Posterior cingulate gyrus (tissue), 11 donors: ENCODE measurements around the gene FKBP4.
A peak's percentile ranks its signal among the peaks of the same experiment; 100 is the strongest.

ENCODE experiments used
- DNase-seq, 10 donors: peaks; one replicate each; pipeline versions ENCODE4 v3.0.0 to v3.0.0-alpha.2; 2020 to 2021; ENCODE audit warnings: mixed read lengths in 3 of 10
- intact Hi-C: fragments of 100-400 bp; cut with DNase I; formaldehyde crosslinking; loops from one replicate; pipeline ENCODE4 v1.15.1; 2023

The FKBP4 gene

DNA sequence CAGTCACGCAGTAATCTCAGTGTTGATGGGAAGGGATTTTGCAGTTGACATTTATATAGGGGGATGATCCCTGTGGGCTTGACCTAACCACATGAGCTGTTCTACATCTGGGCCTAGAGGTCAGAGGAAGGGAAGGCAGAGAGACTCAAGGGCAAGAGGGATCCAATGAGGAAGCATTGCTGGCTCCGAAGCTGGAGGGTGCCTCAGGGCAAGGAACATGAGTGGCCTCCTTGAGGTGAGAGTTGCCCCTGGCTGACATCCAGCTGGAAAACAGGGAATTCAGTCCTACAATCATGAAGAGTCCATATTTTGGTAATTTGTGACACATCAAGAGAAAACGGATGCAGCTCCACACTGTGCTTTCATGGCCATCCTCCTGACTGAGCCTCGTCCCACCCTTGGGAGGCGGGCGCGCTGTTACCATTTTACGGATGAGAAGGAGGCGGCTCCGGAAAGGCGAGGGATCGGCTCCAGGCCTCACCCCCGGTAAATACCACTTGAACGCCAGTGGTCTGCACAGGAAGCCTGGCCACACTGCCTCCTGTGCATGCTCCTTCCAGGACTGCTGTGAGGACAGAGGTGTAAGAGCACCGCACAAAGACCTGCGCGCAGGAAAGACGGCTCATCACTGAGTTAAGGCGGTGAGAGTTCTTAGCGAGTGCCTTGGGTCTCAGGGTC, 18.5 kb upstream of the FKBP4 start:
- intact Hi-C loops: no loop called here

DNA sequence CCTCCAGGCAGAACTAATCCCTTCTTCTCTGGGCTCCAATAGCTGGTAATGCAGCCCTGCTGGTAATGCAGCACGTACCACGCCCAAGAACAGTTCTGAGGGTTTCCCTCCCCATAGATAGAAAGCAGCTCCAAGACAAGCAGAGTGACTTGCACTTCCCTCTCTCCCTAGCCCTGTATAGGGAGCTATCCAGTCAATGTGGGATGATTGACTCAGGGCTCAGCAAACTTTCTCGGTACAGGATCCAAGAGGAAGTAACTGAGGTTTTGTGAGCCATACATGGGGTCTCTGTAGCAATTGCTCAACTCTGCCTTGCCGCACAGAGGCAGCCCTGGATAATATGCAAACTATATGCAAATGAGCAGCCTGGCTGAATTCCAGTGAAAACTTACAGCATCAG, 15.5 kb upstream of the FKBP4 start:
- intact Hi-C loops: no loop called here
- DNase-seq: no peak

More for the DNA sequence above, 18.5 kb upstream of the FKBP4 start:
- peak in 1 of 10 donors; percentile 72 for DNase-seq

DNA sequence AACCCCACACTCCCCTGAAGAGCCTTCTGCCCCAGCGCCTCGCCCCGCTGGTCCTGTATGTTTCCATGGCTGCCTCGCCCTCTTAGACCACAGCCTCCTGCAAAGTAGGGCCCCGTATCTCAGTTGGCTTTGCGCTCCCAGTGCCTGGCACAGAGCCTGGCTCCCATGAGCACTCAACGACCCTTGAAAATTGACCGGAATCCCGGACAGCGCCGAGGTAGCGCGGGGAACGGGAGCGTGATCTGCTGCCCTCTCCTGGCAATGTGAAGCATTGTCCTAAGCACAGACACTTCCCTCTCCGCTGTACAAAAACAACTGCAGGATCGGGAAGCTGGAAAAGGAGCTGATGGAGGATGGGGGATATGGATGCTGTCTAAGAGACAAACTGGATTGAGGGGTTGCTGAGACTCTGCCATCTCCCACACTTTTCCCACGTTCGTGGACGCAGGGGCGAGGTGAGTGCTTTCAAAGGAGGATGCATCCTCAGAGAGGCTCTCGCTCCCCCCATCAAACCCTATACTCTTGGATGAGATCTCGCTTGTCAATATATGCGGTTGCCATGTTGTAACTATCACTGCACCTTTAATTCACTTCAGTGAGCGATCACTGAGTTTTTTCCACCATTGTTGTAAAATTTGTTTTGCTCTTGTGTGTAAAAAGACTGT, 10.7 kb upstream of the FKBP4 start:
- DNase-seq: peak; percentile 45 to 96 (median 74)

DNA sequence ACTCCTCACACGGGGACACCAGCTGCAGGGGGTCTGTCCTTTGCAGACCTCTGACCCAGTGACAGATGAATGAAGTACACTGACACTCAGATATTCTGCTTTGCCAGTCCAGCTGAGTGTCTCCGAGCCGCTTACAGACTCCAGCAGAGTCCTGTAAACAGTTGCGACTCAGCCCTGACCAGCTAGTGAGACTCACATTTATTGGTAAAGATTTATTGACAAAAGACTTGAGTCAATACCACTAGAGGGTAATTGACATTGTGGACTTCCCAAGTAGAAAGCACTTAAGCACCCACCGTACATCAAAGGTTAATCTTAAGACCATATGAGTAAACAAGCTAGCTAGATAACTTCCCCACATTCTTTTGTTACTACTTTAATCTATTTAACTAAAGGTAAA, 9.8 kb upstream of the FKBP4 start:
- intact Hi-C loops: no loop called here
- DNase-seq: peak in 1 of 10 donors; percentile 63

More for the DNA sequence above, 10.7 kb upstream of the FKBP4 start:
- intact Hi-C loops: loop anchor here (5.0 kb wide), 1 partner anchor 47 kb away; no protein-coding TSS in a partner anchor

DNA sequence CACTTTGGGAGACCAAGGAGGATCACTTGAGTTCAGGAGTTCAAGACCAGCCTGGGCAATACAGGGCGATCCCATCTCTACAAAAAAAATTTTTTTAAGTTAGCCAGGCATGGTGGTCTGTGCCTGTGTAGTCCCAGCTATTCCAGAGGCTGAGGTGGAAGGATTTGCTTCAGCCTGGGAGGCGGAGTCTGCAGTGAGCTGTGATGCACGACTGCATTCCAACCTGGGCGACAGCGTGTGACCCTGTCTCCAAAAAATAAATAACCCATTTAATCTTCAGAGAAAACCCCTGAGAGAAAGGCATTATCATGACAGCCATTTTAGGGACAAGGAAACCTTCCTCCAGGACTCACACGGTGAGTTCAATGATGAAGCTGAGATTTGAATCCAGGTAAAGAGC, 3.7 kb upstream of the FKBP4 start:
- DNase-seq: no peak
- intact Hi-C loops: no loop called here

DNA sequence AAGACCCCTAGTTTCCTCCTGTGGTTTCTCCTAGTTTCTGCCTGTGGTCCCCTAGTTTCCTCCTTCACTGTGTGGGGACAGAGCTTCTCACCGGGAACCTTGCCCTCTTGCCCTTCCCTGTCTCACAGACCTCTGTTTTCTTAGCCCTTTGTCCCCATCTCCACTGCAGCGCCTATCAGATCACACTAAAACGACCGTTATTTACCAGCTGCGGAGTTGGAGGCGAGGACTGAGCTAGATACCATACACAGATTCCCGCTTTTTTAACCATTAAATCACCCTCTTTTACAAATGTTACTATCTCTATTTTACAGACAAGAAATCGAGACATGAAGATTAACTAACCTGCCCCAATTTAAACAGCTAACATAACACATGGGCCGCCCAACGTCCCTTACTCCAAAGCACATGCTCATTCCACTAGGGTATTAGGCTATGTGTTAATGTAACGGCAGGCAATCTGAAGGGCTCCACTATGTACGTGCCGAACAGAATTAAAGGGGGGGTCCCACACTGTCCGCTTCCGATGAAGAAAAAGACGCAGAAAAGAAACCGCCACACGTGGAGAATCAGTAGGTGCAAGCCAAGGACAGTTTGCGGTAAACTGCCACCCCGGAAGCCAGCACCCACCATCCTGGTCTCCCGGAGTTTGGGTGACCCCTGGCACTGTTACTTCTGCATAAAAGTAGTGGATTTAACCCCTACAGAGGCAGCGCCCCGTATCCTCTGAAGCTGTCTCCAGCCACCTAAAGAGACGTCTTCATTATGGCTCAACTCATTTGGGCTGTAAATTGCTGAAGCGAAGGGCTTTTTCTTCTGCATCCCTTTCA, 1.9 kb upstream of the FKBP4 start:
- peak in 1 of 10 donors; percentile 37 for DNase-seq

DNA sequence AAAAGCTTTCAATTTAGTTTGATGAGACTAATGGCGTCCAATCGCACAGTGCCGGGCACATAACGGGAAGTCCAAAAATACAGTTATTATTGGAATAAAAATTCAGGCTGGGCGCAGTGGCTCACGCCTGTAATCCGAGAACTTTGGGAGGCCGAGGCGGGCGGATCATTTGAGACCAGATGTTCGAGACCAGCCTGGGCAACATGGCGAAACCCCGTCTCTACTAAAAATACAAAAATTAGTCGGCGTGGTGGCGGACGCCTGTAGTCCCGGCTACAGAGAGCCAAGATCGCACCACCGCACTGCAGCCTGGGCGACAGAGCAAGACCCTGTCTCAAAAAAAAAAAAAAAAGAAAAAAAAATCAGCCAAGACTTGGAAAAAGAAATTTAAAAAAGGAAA, 1.2 kb upstream of the FKBP4 start:
- peak in 1 of 10 donors; percentile 49 for DNase-seq
- intact Hi-C loops: no loop called here

More for the DNA sequence above, 1.9 kb upstream of the FKBP4 start:
- intact Hi-C loops: no loop called here

DNA sequence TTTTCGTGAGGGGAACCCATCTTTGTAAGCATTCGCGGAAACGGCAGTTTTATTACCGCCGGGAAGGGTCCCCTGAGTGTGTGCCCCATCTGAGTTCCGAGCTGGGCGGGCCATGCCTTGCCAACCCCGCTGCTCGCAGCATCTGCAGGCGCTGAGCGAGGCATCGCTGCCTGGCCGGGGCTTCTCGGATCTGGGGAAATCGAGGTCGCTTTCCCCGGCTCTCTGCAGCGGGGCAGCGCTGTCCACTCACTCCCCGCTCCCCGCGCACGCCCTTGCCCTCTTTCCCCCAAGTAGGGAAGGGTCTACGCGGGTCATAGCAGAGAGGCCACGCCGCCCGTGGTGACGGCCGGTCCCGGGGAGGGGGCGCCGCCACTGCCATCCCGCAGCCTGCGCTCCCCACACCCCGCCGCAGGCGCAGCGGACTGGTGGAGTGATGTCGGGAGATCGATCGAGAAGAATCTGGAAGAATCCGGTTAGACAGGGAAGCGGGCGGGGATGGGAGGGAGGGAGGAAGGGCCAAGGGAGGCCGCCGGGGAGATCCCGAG, 507 bp upstream of the FKBP4 start:
- peak in 7 of 10 donors; percentile 20 to 91 (median 75) for DNase-seq
- intact Hi-C loops: no loop called here

DNA sequence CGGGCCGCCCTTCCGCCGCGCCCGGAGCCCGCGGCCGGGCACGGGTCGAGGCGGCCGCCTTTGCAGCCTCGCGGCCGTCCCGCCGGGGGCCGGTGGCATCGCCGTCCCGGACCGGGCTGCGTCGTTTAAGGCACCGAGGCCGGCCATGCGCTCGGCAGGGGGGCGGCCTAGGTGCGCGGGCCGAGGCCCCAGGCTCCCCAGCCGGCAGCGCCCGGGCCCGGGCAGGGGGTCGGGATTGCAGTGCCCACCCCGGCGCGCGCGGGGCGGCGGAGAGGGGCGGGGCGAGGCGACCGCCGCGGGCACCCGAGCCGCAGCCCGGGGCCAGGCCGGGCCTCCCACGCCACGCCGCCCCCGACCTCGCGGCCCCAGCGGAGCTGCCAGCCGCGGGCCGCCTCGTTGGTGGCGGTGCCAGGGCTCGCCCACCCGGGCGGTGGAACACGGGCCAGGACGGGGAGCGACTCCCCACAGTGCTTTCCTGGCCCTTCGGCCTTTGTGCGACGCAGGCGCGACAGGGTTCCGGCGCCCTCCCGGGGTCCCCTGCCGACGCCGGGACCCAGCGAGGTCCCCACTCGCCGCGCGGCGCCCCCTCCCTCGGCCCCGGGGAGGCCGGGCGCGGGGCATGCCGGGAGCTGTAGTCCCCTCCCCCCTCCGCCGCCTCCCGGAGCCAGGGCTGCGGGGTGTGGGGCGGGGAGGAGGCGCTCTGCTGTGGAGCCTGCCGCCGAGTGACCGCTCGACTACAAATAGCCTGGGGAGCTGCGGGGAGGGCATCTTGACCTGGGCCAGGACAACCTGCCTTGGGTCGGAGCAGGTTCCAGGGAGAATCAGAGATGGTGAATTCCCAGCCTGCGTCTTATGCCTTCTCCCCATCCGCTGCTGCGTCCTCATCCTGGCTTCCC, 769 bp downstream of the FKBP4 start:
- peak; percentile 75 to 98 (median 82) for DNase-seq
- intact Hi-C loops: loop anchor here (1.0 kb wide), 1 partner anchor 18 kb away; no protein-coding TSS in a partner anchor

DNA sequence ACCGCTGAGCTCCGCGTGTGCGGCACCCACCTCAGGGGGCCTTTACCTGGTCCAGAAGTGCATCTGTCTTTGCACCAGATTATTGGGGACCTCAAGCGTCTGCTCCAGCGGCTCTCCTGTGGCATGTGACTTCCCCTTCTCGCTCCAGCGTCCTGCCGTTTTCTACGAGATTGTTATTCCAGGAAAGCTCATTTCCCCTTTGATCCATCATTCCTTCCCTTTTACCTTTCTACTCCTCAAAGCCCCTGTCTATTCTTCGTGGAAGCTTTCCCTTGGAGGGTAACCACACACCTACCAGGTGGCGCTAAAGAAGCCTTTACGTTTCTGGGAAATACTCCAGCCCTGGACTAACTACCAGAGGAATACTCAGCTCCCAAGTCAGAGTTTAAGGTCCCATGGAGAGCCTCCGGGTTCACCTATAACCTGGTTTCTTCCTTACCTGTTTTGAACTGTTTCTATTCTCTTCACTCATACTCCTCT, 1.5 kb downstream of the FKBP4 start:
- no peak for DNase-seq
- intact Hi-C loops: loop anchor here (1.0 kb wide), 1 partner anchor 17 kb away; no protein-coding TSS in a partner anchor

DNA sequence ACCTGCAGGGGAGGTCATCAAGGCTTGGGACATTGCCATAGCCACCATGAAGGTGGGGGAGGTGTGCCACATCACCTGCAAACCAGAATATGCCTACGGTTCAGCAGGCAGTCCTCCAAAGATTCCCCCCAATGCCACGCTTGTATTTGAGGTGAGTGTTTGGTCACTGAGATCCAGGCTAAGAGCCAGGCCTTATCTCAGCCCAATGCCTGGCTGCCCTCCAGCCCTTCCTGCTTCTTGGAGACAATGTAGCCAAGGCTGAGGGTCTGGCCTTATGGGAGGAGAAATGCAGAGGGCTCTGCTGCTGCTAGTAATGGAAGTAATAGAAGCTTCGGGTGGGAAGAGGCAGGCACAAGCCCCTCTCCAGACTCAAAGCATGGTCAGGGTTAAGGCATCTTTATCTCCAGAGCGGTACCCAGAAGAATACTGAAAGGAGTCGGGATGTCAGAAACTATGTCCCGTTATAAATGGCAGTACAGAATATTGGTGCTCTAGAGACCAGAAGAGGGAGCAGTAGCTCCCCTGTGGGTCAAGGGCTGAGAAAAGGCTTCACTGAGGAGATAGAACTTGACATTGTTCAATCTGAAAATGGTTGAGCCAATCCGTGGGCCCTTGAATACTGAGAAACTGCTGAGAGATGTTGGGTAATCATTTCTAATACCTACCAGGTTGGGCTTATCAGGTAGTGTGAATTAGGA, 3.1 kb downstream of the FKBP4 start:
- peak in 1 of 10 donors; percentile 73 for DNase-seq
- intact Hi-C loops: no loop called here

DNA sequence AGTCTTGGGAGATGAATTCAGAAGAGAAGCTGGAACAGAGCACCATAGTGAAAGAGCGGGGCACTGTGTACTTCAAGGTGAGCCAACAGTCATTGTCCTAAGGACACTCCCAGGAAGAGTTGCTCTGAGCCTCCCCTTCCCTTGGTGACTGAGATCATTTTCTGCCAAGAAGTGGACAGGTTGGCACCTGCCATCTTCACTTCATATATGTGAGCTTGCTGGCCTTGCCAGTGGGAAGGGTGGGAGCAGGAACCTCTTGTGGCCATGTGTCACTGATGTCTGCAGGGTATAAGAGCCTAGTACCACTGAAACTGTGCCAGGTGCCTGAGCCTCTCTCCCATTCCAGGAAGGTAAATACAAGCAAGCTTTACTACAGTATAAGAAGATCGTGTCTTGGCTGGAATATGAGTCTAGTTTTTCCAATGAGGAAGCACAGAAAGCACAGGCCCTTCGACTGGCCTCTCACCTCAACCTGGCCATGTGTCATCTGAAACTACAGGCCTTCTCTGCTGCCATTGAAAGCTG, 5.3 kb downstream of the FKBP4 start:
- DNase-seq: peak in 1 of 10 donors; percentile 27
- intact Hi-C loops: no loop called here

DNA sequence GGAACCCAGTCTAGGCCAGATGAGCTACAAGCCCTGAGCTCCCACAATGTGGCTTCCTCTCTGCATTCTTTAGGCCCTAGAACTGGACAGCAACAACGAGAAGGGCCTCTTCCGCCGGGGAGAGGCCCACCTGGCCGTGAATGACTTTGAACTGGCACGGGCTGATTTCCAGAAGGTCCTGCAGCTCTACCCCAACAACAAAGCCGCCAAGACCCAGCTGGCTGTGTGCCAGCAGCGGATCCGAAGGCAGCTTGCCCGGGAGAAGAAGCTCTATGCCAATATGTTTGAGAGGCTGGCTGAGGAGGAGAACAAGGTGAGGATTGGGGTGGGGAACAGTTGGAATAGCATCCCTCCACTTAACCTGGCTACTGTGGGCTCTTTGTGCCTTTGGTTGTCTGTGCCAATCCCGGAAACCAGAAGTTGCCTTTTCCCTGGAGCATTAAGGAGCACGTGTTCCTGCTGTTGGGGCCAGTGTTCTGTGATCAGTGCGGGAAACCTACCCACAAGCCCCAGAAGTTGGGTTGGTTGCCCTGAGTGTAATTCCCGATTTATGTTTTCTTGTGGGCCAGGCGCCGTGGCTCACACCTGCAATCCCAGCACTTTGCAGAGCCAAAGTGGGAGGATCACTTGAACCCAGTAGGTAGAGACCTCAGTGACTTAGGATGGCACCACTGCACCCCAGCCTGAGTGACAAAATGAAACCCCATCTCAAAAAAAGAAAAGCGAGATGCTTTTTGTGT, 6.4 kb downstream of the FKBP4 start:
- DNase-seq: peak in 1 of 10 donors; percentile 83
- intact Hi-C loops: no loop called here

DNA sequence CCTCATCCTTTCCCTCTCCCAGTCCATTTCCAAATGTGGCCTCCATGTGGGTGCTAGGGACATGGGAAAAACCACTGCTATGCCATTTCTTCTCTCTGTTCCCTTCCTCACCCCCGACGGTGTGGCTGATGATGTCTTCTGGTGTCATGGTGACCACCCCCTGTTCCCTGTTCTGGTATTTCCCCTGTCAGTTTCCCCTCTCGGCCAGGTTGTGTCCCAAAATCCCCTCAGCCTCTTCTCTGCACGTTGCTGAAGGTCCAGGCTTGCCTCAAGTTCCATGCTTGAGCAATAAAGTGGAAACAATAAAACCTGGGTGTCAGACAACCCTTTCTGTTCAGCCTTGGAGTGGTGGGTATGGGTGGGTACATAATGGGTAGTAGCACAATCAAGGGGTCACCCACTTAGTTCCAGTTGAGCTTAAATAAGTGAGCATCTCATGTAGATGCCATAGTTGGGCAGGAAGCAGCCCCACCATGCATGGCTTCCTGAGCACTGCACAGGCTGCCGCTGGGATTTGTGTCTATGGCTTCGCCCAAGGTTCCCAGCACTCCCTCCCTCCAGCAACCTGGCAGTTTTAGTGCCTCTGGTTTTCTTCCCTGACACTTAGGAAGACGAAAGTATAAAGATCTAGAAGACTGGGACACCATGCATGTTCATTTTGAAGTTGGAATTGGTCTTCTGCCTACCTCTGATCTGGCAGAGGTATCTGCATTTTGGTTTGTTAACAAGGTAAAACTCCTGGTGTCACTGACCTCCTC, 9.0 kb downstream of the FKBP4 start:
- DNase-seq: peak in 1 of 10 donors; percentile 55
- intact Hi-C loops: no loop called here

DNA sequence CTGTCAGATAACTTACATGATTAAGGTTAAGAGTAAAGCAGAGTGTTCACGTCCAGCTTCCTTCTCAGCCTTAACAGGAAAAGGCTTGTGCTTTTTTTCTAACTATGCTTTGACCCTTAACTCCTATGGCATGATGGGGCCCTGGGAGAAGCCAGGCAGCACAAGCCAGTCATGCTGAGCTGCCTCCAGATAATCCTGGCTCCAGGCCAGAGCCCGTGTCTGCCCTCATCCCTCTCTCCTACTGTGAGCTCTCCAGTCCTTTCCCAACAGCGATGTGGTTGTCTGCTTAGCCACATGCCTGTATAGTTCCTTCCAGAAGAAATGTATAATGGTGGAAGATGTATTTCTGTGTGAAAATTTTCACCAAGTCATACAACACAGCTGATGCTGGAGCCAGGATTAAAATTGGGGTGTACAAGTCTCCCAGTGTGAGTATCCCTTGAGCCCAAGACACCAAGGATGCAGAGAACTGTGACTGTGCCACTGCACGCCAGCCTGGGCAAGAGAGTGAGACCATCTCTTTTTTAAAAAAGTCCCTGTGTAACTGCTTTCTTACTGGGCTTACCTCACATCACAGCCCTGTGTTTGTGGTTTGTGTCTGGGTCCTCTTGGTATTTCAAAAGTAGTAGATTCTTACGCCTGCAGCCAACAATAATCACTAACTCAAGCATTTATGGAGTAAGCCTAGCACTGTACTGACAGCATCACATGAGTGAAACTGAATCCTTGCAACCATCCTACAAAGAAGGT, 9.8 kb downstream of the FKBP4 start:
- intact Hi-C loops: no loop called here
- DNase-seq: peak in 5 of 10 donors; percentile 34 to 87 (median 50)

DNA sequence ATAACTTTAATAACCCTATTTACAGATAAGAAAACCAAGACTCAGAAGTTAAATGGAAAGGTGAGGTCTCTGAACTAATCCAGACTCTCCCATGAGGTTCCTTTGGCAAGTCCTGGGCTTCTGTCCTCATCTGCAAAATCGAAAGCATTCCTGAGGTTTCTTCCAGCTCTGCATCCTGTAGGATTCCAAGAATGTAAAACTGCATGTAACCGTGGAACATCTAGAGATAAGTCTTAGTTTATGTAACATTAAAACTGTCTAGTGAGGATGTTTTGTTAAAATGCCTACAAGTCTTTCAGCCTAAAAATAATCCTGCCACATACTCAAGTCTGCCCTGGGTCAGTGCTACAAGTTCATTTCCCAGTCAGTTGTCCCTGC, 10.4 kb downstream of the FKBP4 start:
- intact Hi-C loops: no loop called here
- no peak for DNase-seq

DNA sequence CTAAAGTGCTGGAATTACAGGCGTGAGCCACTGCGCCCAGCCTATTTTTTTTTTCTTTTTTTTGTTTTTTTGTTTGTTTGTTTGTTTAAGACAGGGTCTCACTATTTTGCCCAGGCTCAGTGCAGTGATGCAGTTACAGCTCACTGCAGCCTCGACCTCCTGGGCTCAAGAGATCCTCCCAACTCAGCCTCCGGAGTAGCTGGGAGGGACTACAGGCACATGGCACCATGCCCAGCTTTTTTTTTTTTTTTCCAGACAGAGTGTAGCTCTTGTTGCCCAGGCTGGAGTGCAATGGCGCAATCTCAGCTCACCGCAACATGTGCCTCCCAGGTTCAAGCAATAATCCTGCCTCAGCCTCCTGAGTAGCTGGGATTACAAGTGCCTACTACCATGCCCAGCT, 11.9 kb downstream of the FKBP4 start:
- intact Hi-C loops: no loop called here
- DNase-seq: no peak
